8988T (cell line): ENCODE results near the gene EIF4B.
"Not testable (repeated sequence)": the region's sequence is repeated elsewhere in the genome, so short reads cannot be mapped to it uniquely, and the experiment has no call there.

Experiments used
- DNase-seq: peaks from one replicate; pipeline ENCODE4 v3.0.0; 2011

EIF4B gene, protein sequence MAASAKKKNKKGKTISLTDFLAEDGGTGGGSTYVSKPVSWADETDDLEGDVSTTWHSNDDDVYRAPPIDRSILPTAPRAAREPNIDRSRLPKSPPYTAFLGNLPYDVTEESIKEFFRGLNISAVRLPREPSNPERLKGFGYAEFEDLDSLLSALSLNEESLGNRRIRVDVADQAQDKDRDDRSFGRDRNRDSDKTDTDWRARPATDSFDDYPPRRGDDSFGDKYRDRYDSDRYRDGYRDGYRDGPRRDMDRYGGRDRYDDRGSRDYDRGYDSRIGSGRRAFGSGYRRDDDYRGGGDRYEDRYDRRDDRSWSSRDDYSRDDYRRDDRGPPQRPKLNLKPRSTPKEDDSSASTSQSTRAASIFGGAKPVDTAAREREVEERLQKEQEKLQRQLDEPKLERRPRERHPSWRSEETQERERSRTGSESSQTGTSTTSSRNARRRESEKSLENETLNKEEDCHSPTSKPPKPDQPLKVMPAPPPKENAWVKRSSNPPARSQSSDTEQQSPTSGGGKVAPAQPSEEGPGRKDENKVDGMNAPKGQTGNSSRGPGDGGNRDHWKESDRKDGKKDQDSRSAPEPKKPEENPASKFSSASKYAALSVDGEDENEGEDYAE

DNA sequence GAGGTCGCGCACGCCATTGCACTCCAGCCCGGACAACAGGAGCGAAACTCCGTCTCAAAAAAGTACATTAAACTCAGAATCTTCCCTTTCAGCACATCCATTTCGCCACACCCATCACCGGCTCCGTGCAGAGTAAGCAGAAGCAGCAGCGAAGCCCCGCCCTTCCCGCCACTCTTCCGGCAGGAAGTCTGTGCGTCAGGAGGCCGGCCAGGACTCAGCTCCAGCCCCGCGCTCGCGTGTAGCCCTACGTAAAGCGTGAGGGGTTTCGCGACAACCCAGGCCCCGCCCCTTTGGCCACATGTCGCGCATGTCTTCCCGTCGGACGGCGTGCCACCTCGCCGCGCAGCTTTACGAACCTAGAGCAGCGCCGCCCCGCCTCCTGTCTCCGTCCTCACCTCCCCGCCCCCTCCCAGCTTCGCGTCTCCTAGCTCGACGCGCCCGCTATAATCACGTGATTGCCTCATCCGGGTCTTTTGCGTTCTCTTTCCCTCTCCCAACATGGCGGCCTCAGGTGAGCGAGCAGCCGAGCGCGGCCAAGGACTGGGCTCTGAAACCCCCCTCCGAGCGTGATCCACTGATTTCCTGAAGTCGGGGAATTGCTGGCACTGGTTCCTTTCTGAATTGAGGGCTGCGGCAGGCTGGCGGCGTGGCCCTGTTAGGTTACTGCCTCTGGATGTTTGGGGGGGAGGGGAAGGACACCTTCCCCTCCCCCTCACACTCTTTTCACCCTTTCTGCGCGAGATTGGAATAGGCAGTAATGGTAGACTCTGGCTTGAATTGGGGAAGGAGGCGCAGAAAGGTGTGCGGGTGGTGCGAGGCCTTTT, at the start of gene EIF4B:
Gene EIF4B (plus strand): TSS at position 471 of the 824 bp plus-strand sequence. CDS start 28 bp downstream, at position 499.
- DNase-seq = peak; percentile 65

DNA sequence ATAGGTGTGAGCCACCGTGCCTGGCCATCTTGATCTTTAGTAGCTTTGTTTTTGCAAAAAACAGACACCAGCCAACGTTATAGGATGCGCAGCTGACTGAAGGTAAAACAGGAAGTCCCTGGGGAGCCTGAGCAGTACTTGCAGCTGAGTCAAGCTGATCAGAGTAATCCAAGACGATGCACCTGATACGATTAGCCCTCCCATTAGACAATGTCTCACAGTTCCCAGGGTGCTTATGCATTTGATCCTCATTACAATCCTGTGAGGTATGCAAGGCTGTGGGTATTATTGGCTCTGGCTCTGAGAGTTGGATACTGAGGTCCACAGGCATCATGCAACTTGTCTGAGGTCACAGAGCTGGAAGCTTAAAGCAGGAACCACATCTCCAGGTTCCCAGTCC, 49.3 kb upstream of the EIF4B start:
- DNase-seq = no peak

DNA sequence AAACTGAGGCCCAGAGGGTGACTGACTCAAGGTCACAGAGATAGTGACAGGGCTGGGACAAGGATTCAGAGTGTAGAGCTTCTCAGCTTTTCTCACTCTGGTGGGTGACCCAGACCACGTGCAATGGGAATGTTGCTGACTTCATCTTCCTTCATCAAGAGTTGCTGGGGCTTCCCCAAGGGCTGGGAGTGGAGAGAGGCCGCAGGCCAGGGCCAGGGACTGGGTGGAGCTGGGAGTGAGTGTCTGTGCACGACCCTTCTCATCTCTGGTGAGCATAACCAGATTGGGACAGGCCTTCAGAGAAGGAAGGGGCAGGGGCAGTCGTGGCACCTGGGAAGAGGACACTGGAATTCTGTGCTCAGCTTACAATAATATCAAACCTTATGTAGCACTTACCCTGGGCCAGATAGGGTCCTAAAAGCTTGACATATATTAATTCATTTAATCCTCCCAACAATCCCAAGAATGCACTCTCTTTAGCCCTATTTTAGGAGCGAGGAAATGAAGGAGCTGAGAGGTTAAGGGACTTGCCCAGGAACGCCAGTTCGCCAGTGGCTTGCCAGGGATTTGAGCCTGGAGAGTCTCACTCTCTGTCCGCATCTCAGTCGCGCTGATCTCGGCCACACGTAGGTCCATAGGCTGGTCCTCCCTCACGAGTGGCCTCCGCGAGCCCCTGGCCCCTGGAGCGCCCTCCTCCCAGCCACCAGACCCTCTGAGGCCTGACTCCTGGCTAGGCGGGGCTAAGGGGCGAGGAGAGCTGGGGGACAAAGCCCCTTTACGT, 41.5 kb upstream of the EIF4B start:
- no peak for DNase-seq

DNA sequence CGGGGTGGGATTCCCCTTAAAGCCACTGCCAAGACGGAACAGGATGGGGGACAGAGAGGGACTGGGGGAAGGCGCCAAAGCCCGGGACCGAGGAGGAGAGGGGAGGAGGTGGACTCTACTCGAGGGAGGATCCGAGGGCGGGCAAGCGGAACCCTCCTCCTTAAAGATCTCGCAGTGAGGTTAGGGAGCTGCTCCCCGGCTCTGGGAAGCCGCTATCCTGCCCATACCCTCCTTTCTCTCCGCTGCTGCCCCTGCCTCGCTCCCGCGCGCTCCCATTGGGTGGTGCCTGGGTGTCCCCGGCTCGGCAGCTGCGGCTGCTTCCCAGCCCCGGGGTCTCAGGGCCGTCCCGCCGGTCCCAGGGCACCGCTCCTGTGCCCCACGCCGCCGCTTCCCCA, 40.9 kb upstream of the EIF4B start:
- no peak for DNase-seq

DNA sequence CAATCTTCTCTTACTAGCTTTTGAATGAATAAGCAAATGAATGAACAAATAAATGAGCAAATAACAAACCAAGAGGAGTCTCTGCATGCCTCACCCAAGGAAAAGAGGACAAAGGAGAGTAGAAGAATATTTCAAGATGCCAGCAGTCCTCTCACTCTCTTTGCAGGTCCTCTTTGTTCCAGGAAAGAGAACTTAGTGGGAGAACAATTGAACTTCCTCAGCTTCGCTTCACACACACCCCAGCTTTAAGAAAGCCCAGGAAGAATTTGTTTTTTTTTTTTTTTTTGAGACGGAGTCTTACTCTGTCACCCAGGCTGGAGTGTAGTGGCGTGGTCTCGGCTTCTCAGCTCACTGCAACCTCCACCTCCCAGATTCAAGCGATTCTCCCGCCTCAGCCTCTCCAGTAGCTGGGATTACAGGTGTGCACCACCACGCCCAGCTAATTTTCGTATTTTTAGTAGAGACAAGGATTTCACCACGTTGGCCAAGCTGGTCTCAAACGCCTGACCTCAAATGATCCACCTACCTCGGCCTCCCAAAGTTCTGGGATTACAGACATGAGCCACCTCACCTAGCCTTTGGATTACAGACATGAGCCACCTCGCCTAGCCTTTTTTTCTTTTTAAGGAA, 37.0 kb upstream of the EIF4B start:
- no peak for DNase-seq

DNA sequence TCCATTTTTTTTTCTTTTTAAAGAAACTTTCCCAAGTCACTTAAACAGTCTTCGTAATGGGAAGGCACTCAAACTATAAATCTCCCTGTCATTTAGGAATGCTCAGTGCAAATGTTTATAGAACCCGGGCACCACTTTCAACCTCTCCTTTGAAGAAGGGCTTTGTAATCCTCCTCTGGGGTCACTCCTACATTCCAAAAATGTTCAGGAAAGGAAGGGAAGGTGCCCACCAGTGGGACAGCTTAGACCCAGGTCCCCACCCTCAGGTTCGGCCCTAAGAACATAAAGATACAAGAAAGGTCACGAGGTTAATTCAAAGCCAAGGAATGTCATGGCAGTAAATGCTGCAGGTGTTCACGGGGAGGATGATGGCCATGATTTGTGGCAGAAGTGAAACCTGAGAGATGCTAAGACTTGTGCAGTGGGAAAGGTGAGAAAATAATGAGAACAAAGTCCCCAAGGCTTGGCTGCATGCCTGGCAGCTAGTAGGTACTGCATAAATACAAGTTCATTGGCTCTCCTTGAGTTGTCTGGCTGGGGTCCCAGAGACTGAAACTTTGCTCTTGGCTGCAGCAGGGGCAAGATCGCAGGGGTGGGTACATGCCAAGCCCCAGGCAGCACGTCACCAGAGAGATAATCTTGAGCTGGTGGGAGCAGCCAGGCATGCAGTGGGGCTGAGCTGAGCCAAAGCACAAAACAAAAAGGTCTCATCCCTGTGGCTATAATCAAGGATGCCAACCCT, 36.3 kb upstream of the EIF4B start:
- no peak for DNase-seq

DNA sequence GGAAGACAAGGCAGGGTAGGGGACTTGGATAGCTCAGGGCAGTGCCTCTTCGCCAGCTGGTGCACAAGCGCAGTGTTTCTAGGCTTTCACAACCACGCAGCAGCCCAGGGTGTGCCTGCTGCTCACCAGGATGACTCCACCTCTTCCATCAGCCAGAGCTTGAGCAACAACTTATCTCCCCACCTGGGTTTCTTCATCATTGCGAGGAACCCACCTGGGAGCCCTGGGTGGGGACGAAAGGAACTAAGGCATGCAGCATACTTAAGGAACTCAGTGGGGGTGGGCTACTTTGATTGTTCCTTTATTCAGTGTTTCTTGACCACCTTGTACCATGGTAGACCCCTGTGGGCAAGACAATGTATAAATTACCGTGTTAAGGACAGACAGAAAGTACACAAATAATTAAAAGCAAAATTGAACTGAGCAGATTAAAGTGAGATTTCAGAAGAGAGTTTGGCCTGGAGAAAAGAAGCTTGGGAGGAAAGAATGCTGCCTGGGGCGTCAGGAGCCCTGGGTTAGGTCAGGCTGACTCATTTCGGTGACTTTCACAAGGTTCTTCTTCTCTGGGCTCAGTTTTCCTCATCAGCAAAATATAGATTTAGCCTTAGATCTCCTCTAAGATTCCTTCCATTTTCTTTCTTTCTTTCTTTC, 34.5 kb upstream of the EIF4B start:
- DNase-seq = no peak

DNA sequence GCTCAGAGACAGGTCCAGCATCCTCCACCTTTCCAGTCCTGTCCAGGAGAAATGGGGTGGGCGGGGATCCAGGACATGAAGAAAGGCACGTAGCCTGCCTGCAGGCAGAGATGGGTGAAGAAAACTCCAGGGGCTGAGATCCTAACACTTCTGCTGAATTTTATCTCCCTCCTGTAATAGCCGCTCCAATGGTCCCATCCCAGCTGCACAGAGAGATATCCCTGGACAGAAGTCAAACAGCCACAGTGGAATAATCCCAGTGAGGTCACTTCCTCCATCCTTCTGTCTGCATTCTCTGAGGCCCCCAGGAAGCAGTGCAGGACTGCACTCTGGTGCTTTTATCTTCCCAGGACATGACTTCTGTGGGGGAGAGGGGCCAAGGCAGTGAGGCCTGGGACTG, 31.1 kb upstream of the EIF4B start:
- no peak for DNase-seq

DNA sequence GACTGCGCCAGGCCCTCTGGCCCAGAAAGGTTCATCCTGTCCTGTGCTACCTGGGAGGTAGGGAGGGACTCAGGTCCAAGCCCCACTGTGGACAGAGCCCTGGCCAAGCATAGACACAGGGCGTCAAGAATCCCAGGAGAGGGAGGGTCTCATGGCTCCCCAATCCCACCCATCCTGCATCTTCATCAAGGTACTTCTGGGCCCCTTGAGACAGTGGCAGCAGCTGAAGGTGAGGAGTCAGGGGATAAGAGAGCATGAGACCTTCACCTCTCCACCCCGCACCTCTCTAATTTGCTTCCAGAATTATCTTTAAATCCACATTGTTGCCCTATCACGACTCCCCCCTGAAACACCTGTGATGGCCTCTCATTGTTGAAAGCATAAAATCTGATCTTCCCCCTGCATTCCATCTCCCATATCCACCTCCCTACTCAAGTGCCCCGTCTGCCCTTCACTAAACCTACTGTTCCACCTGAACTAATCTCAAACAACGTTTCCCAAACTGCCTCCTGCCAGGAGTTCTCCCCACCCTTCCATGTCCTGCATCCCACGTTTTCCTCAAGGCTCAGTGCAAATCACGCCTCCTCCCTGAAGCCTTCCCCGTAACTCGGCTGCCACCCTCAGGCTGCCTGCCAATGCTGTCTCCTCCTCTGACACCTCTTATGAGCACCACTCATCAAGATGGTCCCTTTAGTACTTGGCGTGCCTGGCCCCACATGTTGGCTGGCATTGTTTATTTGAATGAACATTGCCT, 30.3 kb upstream of the EIF4B start:
- DNase-seq = peak; percentile 46

DNA sequence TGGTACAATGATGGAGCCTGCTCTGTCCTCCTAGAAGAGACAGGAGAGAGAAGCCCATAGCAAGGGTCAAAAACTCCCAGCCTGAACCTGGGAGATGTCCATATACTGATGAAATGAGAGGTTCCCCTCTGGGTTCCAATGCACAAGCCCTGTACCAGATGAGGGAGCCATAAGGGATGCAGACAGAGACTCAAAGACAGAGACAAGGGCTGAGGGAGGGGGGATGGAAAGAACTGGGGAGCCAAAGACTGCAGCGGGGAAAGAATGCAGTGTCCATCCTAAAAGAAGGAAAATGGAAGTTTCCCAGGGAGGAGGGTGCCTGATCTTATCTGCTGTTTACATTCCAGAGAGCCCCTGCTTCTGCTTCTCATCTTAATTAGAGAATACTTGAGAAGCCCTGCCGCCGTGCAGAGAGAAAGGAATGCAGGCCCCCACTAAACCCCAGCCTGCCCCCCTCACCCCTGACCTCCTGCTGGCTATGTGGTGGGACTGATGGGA, 29.6 kb upstream of the EIF4B start:
- no peak for DNase-seq

DNA sequence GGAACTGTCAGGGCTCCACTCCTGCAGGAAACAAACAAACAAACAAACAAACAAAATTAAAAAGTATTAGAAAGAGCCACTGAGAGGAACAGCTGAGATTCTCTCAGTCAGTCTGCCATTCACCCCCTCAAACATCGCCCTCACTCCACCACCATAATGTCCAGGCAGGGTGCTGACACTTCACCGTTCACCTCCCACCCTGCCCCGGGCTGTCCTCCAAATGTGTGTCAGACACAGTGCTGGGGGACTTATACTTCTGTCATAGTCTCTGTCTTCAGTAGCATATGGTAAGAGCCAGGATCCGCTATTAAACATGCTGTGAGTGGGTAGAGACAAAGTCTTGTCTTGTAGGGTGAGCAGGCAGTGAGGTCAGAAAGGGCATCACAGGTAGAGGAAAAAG, 29.1 kb upstream of the EIF4B start:
- DNase-seq = no peak

DNA sequence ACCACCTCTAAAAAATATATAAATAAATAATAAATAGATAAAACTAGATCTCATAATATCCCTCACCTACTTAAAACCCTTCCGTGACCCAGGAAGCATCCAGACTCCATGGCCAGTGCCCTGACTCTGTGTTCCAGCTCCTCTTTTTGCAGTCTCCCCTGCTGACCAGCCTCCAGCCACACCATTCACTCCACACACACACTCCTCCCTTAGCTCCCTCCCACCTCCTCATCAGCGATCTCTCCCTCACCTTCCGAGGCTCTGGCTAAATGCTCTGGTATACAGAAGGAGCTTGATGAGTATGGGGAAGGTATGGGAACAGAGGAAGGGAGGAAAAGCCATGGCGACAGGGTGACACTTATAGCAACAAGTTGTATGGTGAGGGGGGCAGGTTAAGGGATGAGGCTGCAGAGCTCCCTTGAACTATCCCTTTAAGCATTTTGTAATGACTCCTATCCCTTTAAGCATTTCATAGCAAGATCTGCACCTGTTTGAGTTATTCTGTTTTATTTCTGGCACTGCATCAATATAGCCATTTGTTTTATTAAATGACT, 26.1 kb upstream of the EIF4B start:
- no peak for DNase-seq

DNA sequence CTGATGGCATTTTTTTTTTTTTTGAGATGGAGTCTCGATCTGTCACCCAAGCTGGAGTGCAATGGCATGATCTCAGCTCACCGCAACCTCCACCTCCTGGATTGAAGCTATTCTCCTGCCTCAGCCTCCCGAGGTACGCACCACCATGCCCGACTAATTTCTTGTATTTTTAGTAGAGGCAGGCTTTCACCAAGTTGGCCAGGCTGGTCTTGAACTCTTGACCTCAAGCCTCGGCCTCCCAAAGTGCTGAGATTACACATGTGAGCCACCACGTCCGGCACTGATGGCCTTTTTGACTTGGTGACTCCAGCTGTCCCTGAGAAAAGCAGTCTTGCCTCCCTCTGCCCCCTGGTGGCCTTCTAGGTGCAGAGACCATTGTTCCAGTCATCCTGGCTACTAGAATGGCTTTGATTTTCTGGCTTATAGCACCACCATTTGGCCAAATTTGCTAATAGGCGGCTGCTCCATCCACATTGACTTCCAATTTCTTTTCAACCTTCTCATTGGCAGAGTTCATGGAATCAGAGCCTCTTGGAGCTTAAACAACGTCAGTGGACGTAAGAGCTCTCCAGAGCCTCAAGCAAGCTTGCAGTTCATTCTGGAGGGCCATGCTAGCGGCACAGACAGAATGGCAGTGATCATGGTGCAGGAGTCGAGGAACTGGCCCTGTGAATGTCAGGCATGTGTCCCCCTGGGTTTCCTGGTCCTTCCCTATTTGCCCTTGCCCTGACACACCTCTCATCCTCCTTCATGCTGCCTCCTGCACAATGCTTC, 25.4 kb upstream of the EIF4B start:
- DNase-seq = peak; percentile 55

DNA sequence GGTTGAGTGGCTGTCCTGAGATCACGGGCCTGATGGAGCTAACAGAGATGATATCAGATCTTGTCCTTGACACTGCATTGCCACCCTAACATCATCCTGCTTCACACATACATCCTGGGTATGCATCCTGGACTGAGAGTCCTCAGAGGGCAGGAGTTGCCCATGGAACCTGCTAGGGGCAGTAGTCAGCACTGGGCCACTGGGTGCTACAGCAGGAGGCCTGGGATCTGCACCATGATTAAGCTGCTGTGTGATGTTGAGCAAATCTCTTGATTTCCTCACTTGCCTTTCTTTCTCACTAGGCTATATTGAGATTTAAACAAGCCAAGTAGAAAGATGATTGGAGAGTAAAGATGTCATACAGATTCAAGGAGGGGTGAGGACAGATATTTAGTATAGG, 22.1 kb upstream of the EIF4B start:
- DNase-seq = no peak

DNA sequence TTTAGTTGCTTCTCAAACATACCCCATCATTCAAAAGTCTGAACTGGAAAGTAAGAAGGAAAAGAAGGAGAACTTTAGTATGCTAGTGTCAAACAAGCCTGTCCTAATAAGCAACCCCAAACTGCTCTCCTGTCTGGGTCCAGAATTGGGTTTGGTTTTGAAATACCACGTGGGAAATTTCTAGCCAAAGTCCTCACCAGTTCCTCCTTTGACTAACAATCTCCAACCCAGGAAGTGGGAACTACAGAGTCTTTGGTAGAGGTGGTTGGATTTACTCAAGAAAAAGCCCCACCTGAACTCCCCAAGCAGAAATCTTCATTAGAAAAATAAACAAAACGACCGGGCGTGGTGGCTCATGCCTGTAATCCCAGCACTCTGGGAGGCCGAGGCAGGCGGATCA, 17.4 kb upstream of the EIF4B start:
- no peak for DNase-seq

DNA sequence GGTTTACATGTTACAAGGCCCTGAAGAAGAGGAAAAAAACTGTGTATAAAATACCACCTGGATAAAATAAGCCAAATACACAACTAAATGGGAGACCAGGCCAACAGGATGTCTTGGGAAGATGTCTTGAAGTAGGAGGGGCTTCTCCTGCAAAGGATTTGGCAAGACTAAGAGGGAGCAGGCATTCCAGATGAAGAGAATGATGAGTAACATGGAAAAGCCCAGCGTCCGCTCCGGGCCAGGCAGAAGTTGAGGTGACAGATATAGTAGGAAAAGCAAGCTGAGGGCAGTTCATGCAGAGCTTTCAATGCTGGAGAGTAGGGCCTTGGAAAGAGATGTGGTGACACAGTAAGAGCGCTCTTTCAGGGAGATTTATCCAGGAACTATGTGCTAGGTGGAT, 16.1 kb upstream of the EIF4B start:
- no peak for DNase-seq

DNA sequence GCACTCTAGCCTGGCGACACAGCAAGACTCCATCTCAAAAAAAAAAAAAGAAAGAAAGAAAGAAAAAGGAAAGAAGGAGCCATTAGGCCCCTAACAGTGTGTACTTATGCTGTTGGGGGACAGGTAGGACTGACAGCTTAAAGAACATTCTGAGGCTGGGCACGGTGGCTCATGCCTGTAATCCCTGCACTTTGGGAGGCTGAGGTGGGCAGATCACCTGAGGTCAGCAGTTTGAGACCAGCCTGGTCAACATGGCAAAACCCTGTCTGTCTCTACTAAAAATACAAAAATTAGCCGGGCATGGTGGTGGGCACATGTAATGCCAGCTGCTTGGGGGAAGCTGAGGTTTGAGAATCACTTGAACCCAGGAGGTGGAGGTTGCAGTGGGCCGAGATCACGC, 14.0 kb upstream of the EIF4B start:
- DNase-seq = not testable (repeated sequence)

DNA sequence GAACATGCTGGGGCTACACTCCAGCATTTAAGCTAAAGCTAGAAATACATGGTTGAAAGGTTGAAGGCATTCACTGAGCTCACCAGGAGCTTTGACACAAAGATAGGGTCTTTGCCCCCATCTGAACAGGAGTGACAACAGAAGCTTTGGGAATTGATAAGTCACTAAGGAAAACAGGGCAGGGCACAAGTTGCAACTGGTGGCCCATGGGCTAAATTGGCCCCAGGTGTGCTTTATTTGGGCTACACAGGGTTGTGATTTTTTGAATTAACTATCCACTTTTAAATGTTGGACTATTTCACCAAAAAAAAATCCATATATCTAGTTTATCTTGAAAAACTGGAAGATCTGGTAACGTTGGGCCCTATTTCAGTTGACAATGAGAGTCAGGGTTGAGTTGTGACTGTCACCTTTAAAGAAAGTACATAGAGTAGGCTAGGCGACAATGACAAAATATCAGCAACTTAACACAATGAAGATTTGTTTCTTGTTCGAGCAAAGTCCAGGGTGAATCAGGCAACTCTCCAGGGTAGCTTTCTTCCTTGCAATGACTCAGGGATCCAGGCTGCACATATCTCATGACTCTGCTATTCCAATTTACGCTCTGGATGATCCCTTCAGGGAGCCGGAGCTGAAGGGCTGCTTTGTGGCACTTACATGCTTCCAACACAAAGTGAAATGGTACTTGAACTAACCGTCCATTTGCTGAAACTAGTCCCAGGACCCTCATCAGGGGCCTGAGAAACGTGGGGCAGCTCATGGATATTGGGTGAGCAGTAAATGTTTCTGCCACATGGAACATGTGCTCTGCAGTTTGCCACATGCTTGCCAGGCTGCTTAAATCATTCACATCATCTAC, 13.3 kb upstream of the EIF4B start:
- DNase-seq = no peak
